Activated CD4-positive, alpha-beta T cell treated with anti-CD3 and anti-CD28 coated beads for 48 hours (primary cell): Measurements from ENCODE around the gene AGMO.
"Not testable (repeated sequence)": the region's sequence is repeated elsewhere in the genome, so short reads cannot be mapped to it uniquely, and the experiment has no call there.

ENCODE experiments used
- DNase-seq: peaks from one replicate; pipeline ENCODE4 v3.0.0-alpha.2; 2020

Gene AGMO

GRCh38 chr7:15305002-15305600 is 256.7 kb downstream of the AGMO start:
- peak; percentile 25 for DNase-seq

GRCh38 chr7:15303357-15303756 is 258.5 kb downstream of the AGMO start:
- DNase-seq, result no peak

- DNase-seq, result not testable (repeated sequence)
These were observed 260.8 kb downstream of the AGMO start for GRCh38 chr7:15300986-15301385.

- DNase-seq, result no peak
These were observed 269.7 kb downstream of the AGMO start for GRCh38 chr7:15292138-15292537.

GRCh38 chr7:15291699-15292098 is 270.1 kb downstream of the AGMO start:
- DNase-seq, result no peak

GRCh38 chr7:15288741-15289140 is 273.1 kb downstream of the AGMO start:
- no peak for DNase-seq

GRCh38 chr7:15284396-15284795 is 277.4 kb downstream of the AGMO start:
- no peak for DNase-seq

GRCh38 chr7:15280078-15280733 is 281.6 kb downstream of the AGMO start:
- no peak for DNase-seq

- no peak for DNase-seq
These were observed 282.2 kb downstream of the AGMO start for GRCh38 chr7:15279640-15280039.

GRCh38 chr7:15257689-15258088 is 304.1 kb downstream of the AGMO start:
- DNase-seq, result no peak

- no peak for DNase-seq
These were observed 309.6 kb downstream of the AGMO start for GRCh38 chr7:15252181-15252580.

GRCh38 chr7:15248514-15248913 is 313.3 kb downstream of the AGMO start:
- DNase-seq, result no peak

- DNase-seq, result no peak
These were observed 316.0 kb downstream of the AGMO start for GRCh38 chr7:15245831-15246230.

GRCh38 chr7:15239801-15240200 is 322.0 kb downstream of the AGMO start:
- no peak for DNase-seq

- DNase-seq, result no peak
These were observed 324.9 kb downstream of the AGMO start for GRCh38 chr7:15236952-15237351.

- DNase-seq, result no peak
These were observed 327.4 kb downstream of the AGMO start for GRCh38 chr7:15234431-15234830.

GRCh38 chr7:15228831-15229230 is 333.0 kb downstream of the AGMO start:
- no peak for DNase-seq

- DNase-seq, result no peak
These were observed 335.8 kb downstream of the AGMO start for GRCh38 chr7:15225981-15226380.

GRCh38 chr7:15219758-15220157 is 342.1 kb downstream of the AGMO start:
- DNase-seq, result no peak

GRCh38 chr7:15218261-15218660 is 343.6 kb downstream of the AGMO start:
- no peak for DNase-seq

GRCh38 chr7:15215616-15216015 is 346.2 kb downstream of the AGMO start:
- DNase-seq, result no peak

GRCh38 chr7:15214976-15215375 is 346.8 kb downstream of the AGMO start:
- DNase-seq, result no peak

- DNase-seq, result no peak
These were observed 348.7 kb downstream of the AGMO start for GRCh38 chr7:15213093-15213492.

- DNase-seq, result no peak
These were observed 352.4 kb downstream of the AGMO start for GRCh38 chr7:15209429-15209828.

GRCh38 chr7:15204421-15204820 is 357.4 kb downstream of the AGMO start:
- DNase-seq, result no peak
